HFFc6 (cell line): ENCODE data around the gene PCDH9. TPM values are rescaled to one million over a fixed set of nuclear protein-coding genes. Genes with fewer than 3 reads are reported as not detected.

Experiments used
- DNase-seq: peaks from one replicate; pipeline ENCODE4 v3.0.0-alpha.2; 2018
- H3K27ac Mint-ChIP-seq: 2 replicates; pipeline ENCODE4 v1.8.0; 2020; ENCODE audit warnings: mild to moderate bottlenecking, mixed read lengths
- H3K27me3 Mint-ChIP-seq: 2 replicates; pipeline ENCODE4 v1.8.0; 2021; ENCODE audit warnings: mild to moderate bottlenecking, moderate library complexity, mixed read lengths; ENCODE audit not compliant: insufficient read depth
- H3K36me3 Mint-ChIP-seq: 2 replicates; pipeline ENCODE4 v1.8.0; 2021; ENCODE audit warnings: low read depth, mixed read lengths
- H3K4me1 Mint-ChIP-seq: 2 replicates; pipeline ENCODE4 v1.8.0; 2020; ENCODE audit warnings: low read depth, mixed read lengths
- H3K4me3 Mint-ChIP-seq: 2 replicates; pipeline ENCODE4 v1.8.0; 2020; ENCODE audit warnings: mild to moderate bottlenecking, moderate library complexity, mixed read lengths
- H3K9me3 Mint-ChIP-seq: 2 replicates; pipeline ENCODE4 v1.8.0; 2020; ENCODE audit warnings: mild to moderate bottlenecking, mixed read lengths
- total RNA-seq, 6 experiments: library from RNA; stranded (reverse); fragmentation: NEBNext Ultra II Directional; extraction: Animal tissue kit (Norgen Biotek cat#: 25700); gene quantifications; 2 replicates in 1 of 6; 3 replicates in 5 of 6; pipeline ENCODE4 v1.2.3, GENCODE V29; 2021
- TF ChIP-seq, protein P1 (sequence below): fragments of 200-600 bp; sonication (generic); IDR thresholded peaks from 2 replicates; pipeline ENCODE4 v1.5.0; 2021; ENCODE audit warnings: antibody characterized with exemption, mild to moderate bottlenecking

The PCDH9 gene
- total RNA-seq, 6 experiments from 2014 or later, result 2.0 to 6.7 (median 2.6) TPM

DNA sequence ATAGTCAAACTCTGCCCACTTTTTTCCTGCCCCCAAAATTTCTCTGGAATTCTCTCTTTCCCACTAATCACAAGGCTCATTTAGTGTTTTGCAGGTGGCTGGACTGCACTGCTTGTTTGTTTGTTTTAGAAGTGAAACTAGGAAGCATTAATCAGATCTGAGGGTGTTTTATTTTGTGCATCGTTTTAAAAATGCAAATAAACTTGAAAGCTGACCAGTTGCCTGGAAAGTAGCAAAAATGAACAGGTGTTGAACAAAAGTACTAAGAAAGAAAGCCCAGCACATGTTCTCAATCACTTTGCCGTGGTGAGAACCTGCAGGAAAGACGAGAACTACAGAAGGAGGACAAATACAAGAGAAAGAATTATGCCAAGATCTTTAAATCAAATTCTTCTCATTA is 365.5 kb downstream of the PCDH9 start:
- Mint-ChIP-seq H3K36me3 (no peaks in the 10 kb centered on the region), H3K4me1 (peaks cover 4% of the 10 kb centered on the region; the same call in 1 of the 2 replicates), H3K27me3 (no peaks in the 10 kb centered on the region), H3K4me3 (peak overlapping the region; percentile 31; the same call in 1 of the 2 replicates), H3K9me3 (peaks cover 5% of the 10 kb centered on the region; the same call in 1 of the 2 replicates), H3K27ac (no peak overlapping the region)
- TF ChIP-seq, protein P1, sequence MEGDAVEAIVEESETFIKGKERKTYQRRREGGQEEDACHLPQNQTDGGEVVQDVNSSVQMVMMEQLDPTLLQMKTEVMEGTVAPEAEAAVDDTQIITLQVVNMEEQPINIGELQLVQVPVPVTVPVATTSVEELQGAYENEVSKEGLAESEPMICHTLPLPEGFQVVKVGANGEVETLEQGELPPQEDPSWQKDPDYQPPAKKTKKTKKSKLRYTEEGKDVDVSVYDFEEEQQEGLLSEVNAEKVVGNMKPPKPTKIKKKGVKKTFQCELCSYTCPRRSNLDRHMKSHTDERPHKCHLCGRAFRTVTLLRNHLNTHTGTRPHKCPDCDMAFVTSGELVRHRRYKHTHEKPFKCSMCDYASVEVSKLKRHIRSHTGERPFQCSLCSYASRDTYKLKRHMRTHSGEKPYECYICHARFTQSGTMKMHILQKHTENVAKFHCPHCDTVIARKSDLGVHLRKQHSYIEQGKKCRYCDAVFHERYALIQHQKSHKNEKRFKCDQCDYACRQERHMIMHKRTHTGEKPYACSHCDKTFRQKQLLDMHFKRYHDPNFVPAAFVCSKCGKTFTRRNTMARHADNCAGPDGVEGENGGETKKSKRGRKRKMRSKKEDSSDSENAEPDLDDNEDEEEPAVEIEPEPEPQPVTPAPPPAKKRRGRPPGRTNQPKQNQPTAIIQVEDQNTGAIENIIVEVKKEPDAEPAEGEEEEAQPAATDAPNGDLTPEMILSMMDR, result no peak
- DNase-seq, result no peak

DNA sequence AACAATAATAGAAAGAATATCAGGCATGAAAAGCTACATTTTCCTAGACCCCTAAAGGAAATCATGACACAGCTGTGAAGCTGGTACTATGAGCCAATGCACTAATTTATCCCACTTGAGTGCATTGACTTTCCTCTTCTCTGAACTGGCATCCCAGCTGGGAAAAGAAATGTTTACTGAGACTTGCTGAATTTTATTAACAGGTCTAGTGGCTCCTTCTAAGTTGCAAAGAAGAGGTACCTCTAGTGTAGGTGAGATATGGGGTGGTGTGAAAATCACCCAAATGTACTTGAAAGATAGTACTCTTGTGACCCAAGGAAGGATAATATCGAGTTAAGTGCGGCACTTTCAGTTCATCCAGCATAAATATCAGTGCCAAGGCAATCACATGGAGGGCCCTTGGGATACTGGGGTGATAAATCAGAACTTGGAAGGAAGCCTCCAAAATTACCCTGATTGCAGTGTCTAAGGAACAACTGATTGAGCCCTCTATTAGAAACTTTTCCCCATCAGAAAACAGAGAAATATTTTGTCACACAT is 369.2 kb downstream of the PCDH9 start:
- Mint-ChIP-seq H3K4me3 (no peak overlapping the region), H3K36me3 (no peaks in the 10 kb centered on the region), H3K27ac (no peak overlapping the region), H3K9me3 (peaks cover 3% of the 10 kb centered on the region; the same call in 1 of the 2 replicates), H3K27me3 (no peaks in the 10 kb centered on the region; the same call in 1 of the 2 replicates), H3K4me1 (peaks cover 4% of the 10 kb centered on the region; the same call in 1 of the 2 replicates)
- TF ChIP-seq, protein P1, result no peak
- no peak for DNase-seq

GRCh38 chr13:66859934-66860877 is 369.9 kb downstream of the PCDH9 start:
- H3K9me3 Mint-ChIP-seq, result no peaks in the 10 kb centered on the region
- H3K4me1 Mint-ChIP-seq, result peaks cover 4% of the 10 kb centered on the region; the same call in 1 of the 2 replicates

DNA sequence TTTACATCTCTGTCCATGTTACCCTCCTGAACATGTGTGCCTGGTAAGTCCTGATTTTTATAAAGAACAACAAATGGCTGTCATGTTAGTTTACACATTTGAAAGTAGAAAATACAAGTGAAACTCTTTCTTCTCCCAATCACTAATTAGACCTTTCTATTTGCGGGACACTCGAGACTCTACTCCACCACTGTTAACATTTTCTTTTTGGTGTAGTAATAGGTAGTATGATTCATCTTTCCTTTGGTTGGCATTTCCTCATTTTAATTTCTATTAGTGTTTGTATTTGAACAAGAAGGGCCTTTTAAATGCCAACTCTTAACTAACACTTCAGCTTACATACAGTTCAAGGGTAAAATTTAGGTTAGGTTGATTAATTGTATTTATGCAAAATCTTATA is 371.1 kb downstream of the PCDH9 start:
- no peak for DNase-seq
- no peaks in the 10 kb centered on the region for H3K4me1 Mint-ChIP-seq

More at GRCh38 chr13:66859934-66860877, 369.9 kb downstream of the PCDH9 start:
- H3K4me3 Mint-ChIP-seq, result no peak overlapping the region
- no peak for DNase-seq
- TF ChIP-seq, protein P1, result no peak
- H3K36me3 Mint-ChIP-seq, result no peaks in the 10 kb centered on the region
- no peak overlapping the region for H3K27ac Mint-ChIP-seq
- no peaks in the 10 kb centered on the region; the same call in 1 of the 2 replicates for H3K27me3 Mint-ChIP-seq

DNA sequence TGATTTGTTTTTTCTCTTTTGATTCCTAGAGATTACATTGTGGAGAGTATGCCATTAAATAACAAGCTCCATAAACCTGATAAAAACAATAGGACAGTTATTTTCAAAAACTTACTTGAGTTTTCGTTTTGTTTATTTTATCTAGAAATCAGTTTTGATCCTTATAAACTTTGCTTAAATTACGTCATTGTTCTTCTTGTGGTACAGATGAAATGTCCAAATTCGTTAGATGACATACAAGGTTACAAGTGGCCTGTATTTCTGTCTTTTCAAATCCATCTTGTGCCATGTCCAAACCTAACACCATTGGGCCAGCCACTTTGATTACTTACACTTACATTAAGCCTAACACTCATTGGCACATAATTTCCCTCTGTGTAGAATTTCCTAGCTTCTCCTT is 372.0 kb downstream of the PCDH9 start:
- H3K4me3 Mint-ChIP-seq, result no peak overlapping the region
- no peaks in the 10 kb centered on the region for H3K9me3 Mint-ChIP-seq
- TF ChIP-seq, protein P1, result no peak
- H3K4me1 Mint-ChIP-seq, result no peaks in the 10 kb centered on the region
- no peak overlapping the region for H3K27ac Mint-ChIP-seq
- no peak for DNase-seq
- no peaks in the 10 kb centered on the region; the same call in 1 of the 2 replicates for H3K27me3 Mint-ChIP-seq
- H3K36me3 Mint-ChIP-seq, result no peaks in the 10 kb centered on the region

More for the DNA sequence above, 371.1 kb downstream of the PCDH9 start:
- H3K4me3 Mint-ChIP-seq, result no peak overlapping the region
- H3K9me3 Mint-ChIP-seq, result no peaks in the 10 kb centered on the region
- H3K27me3 Mint-ChIP-seq, result no peaks in the 10 kb centered on the region; the same call in 1 of the 2 replicates
- TF ChIP-seq, protein P1, result no peak
- no peaks in the 10 kb centered on the region for H3K36me3 Mint-ChIP-seq
- H3K27ac Mint-ChIP-seq, result no peak overlapping the region
